HG03064 (cell line): Measurements from ENCODE around the gene ITGBL1.

Source experiments
- ATAC-seq: cut with Tn5 transposase; IDR thresholded peaks from one replicate; pipeline ENCODE4 v1.9.1; 2021; ENCODE audit warnings: low read depth; ENCODE audit not compliant: unreplicated experiment

Gene ITGBL1

GRCh38 chr13:101554420-101555125 is 102.1 kb downstream of the ITGBL1 start:
- no peak for ATAC-seq

- no peak for ATAC-seq
Observed at GRCh38 chr13:101555610-101556009, 103.1 kb downstream of the ITGBL1 start.

- no peak for ATAC-seq
Observed at GRCh38 chr13:101556676-101557123, 104.2 kb downstream of the ITGBL1 start.

- no peak for ATAC-seq
Observed at GRCh38 chr13:101565317-101565716, 112.8 kb downstream of the ITGBL1 start.

GRCh38 chr13:101567841-101568240 is 115.4 kb downstream of the ITGBL1 start:
- ATAC-seq: no peak

- ATAC-seq: no peak
Observed at GRCh38 chr13:101569807-101570206, 117.3 kb downstream of the ITGBL1 start.

- ATAC-seq: no peak
Observed at GRCh38 chr13:101570410-101570809, 117.9 kb downstream of the ITGBL1 start.

GRCh38 chr13:101572456-101572855 is 120.0 kb downstream of the ITGBL1 start:
- ATAC-seq: no peak

GRCh38 chr13:101575581-101575980 is 123.1 kb downstream of the ITGBL1 start:
- ATAC-seq: no peak

- no peak for ATAC-seq
Observed at GRCh38 chr13:101576455-101576854, 124.0 kb downstream of the ITGBL1 start.

GRCh38 chr13:101576977-101577376 is 124.5 kb downstream of the ITGBL1 start:
- no peak for ATAC-seq

- no peak for ATAC-seq
Observed at GRCh38 chr13:101579281-101579802, 126.9 kb downstream of the ITGBL1 start.

GRCh38 chr13:101584331-101584730 is 131.9 kb downstream of the ITGBL1 start:
- no peak for ATAC-seq

- ATAC-seq: no peak
Observed at GRCh38 chr13:101590479-101590878, 138.0 kb downstream of the ITGBL1 start.

- no peak for ATAC-seq
Observed at GRCh38 chr13:101594936-101595335, 142.5 kb downstream of the ITGBL1 start.

- no peak for ATAC-seq
Observed at GRCh38 chr13:101596803-101597202, 144.3 kb downstream of the ITGBL1 start.

- no peak for ATAC-seq
Observed at GRCh38 chr13:101611491-101612475, 159.3 kb downstream of the ITGBL1 start.

- no peak for ATAC-seq
Observed at GRCh38 chr13:101612735-101613134, 160.3 kb downstream of the ITGBL1 start.

- no peak for ATAC-seq
Observed at GRCh38 chr13:101614491-101614890, 162.0 kb downstream of the ITGBL1 start.

- ATAC-seq: no peak
Observed at GRCh38 chr13:101618440-101619187, 166.1 kb downstream of the ITGBL1 start.

GRCh38 chr13:101621099-101621498 is 168.6 kb downstream of the ITGBL1 start:
- ATAC-seq: no peak
